Measurements from ENCODE around the gene B3GALT6. TPM values are rescaled to one million over a fixed set of nuclear protein-coding genes. Genes with fewer than 3 reads are reported as not detected.
"Not testable (repeated sequence)": the region's sequence is repeated elsewhere in the genome, so short reads cannot be mapped to it uniquely, and the experiment has no call there.

Gene B3GALT6
- total RNA-seq, 1 experiment from 2014 or later = 24.6 TPM

DNA sequence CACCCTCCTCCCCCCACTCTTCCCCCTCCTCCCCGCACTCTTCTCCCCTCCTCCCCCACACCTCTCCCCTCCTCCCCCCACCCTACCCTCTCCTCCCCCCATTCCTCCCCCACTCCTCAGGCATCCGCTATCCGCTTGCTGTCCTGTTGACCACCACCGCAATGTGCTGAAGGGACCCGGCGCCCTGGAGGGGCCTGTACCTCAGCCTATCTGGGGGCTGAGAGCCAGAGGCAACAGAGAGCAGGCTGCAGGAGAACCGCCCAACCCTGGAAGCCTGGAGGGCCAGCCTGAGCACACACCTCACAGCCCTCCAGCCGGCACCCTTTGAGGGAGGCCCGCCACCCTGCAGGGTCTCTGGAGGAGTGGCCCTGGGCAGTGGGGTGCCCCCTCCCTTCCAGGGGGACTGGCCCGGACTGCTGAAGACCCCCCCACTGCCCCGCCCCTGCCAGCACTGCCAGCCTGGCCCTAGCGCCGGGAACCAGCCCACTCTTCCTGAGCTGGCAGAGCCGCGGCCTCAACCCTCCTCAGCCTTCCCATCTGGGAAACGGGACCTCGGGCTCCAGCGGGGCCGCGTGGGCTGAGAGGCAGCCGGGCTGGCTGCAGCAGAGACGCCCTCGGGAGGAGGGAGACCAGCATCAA, 13.3 kb downstream of the B3GALT6 start:
- intact Hi-C loops (cut with micrococcal nuclease) = no loop called here
- ChIA-PET POLR2A (interaction anchor here (0.6 kb wide), 1 partner anchor 22 kb away, joined by 4 read pairs; no protein-coding TSS in a partner anchor), CTCF (no interaction called here)

GRCh38 chr1:1245817-1246576, 14.0 kb downstream of the B3GALT6 start:
- no TSS peak for BruUV-seq (replicated peaks)
- intact Hi-C loops (cut with micrococcal nuclease) = no loop called here
- no peaks in the 10 kb centered on the region for H3K9me3 Mint-ChIP-seq (ENCODE audit: unreplicated experiment)
- ChIA-PET CTCF (no interaction called here), POLR2A (interaction anchor here (0.6 kb wide), 1 partner anchor 22 kb away, joined by 4 read pairs; no protein-coding TSS in a partner anchor)
- no peak for TF ChIP-seq CTCF (IDR thresholded peaks at IDR 0.05; ENCODE audit: unreplicated experiment)
- H3K27me3 Mint-ChIP-seq (ENCODE audit: insufficient read depth, unreplicated experiment) = no peaks in the 10 kb centered on the region
- H3K27ac Mint-ChIP-seq (ENCODE audit: low read depth, unreplicated experiment) = no peak overlapping the region
- peaks cover 3% of the 10 kb centered on the region for H3K4me1 Mint-ChIP-seq (ENCODE audit: insufficient read depth, unreplicated experiment)
- no peaks in the 10 kb centered on the region for H3K36me3 Mint-ChIP-seq (ENCODE audit: insufficient read depth, unreplicated experiment)
- DNase-seq (ENCODE audit: unreplicated experiment) = no peak
- no peak overlapping the region for H3K4me3 Mint-ChIP-seq (ENCODE audit: unreplicated experiment)

More for the DNA sequence above, 13.3 kb downstream of the B3GALT6 start:
- Mint-ChIP-seq H3K27ac (ENCODE audit: low read depth, unreplicated experiment) (no peak overlapping the region), H3K27me3 (ENCODE audit: insufficient read depth, unreplicated experiment) (no peaks in the 10 kb centered on the region), H3K36me3 (ENCODE audit: insufficient read depth, unreplicated experiment) (no peaks in the 10 kb centered on the region), H3K4me3 (ENCODE audit: unreplicated experiment) (no peak overlapping the region), H3K9me3 (ENCODE audit: unreplicated experiment) (no peaks in the 10 kb centered on the region), H3K4me1 (ENCODE audit: insufficient read depth, unreplicated experiment) (no peaks in the 10 kb centered on the region)
- DNase-seq (ENCODE audit: unreplicated experiment) = no peak
- no TSS peak for BruUV-seq (replicated peaks)
- no peak for TF ChIP-seq CTCF (IDR thresholded peaks at IDR 0.05; ENCODE audit: unreplicated experiment)

GRCh38 chr1:1246577-1247340, 14.7 kb downstream of the B3GALT6 start, which contains the start of gene C1QTNF12:
TSS of gene C1QTNF12 (minus strand) at chr1:1246722. CDS start at chr1:1246690, 32 bp downstream.
- CTCF ChIA-PET = no interaction called here
- no peak for DNase-seq (ENCODE audit: unreplicated experiment)
- no peaks in the 10 kb centered on the region for H3K9me3 Mint-ChIP-seq (ENCODE audit: unreplicated experiment)
- no TSS peak for BruUV-seq (replicated peaks)
- H3K4me1 Mint-ChIP-seq (ENCODE audit: insufficient read depth, unreplicated experiment) = peaks cover 6% of the 10 kb centered on the region
- no peak within 1 kb of the TSS for H3K27ac Mint-ChIP-seq (ENCODE audit: low read depth, unreplicated experiment)
- H3K36me3 Mint-ChIP-seq (ENCODE audit: insufficient read depth, unreplicated experiment) = peaks cover 1% of the 10 kb centered on the region
- intact Hi-C loops (cut with micrococcal nuclease) = no loop called here
- TF ChIP-seq CTCF (IDR thresholded peaks at IDR 0.05; ENCODE audit: unreplicated experiment) = no peak
- H3K4me3 Mint-ChIP-seq (ENCODE audit: unreplicated experiment) = no peak within 1 kb of the TSS
- no peaks in the 10 kb centered on the region for H3K27me3 Mint-ChIP-seq (ENCODE audit: insufficient read depth, unreplicated experiment)
- POLR2A ChIA-PET = no interaction called here

GRCh38 chr1:1247341-1247913, 15.4 kb downstream of the B3GALT6 start:
- Mint-ChIP-seq H3K27ac (ENCODE audit: low read depth, unreplicated experiment) (no peak overlapping the region), H3K27me3 (ENCODE audit: insufficient read depth, unreplicated experiment) (no peaks in the 10 kb centered on the region), H3K36me3 (ENCODE audit: insufficient read depth, unreplicated experiment) (peaks cover 8% of the 10 kb centered on the region), H3K9me3 (ENCODE audit: unreplicated experiment) (no peaks in the 10 kb centered on the region), H3K4me1 (ENCODE audit: insufficient read depth, unreplicated experiment) (peaks cover 6% of the 10 kb centered on the region), H3K4me3 (ENCODE audit: unreplicated experiment) (no peak overlapping the region)
- DNase-seq (ENCODE audit: unreplicated experiment) = no peak
- intact Hi-C loops (cut with micrococcal nuclease) = no loop called here
- TF ChIP-seq CTCF (IDR thresholded peaks at IDR 0.05; ENCODE audit: unreplicated experiment) = no peak
- POLR2A ChIA-PET = no interaction called here
- CTCF ChIA-PET = no interaction called here
- BruUV-seq (replicated peaks) = no TSS peak

DNA sequence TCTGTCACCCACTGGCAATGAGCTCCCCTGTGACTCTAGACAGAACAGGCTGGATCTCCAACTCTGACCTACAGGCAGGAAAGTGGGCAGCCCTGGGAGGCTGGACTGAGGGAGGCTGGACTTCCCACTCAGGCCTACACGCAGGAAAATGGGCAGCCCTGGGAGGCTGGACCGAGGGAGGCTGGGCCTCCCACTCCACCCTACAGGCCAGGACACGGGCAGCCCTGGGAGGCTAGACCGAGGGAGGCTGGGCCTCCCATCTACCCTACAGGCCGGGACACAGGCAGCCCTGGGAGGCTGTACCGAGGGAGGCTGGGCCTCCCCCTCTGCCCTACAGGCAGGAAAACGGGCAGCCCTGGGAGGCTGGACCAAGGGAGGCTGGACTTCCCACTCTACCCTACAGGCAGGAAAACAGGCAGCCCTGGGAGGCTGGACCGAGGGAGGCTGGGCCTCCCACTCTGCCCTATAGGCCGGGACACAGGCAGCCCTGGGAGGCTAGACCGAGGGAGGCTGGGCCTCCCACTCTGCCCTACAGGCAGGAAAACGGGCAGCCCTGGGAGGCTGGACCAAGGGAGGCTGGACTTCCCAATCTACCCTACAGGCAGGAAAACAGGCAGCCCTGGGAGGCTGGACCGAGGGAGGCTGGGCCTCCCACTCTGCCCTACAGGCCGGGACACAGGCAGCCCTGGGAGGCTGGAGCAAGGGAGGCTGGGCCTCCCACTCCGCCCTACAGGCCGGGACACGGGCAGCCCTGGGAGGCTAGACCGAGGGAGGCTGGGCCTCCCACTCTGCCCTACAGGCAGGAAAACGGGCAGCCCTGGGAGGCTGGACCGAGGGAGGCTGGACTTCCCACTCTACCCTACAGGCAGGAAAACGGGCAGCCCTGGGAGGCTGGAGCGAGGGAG, 16.2 kb downstream of the B3GALT6 start:
- H3K27ac Mint-ChIP-seq (ENCODE audit: low read depth, unreplicated experiment); intact Hi-C loops (cut with micrococcal nuclease); H3K27me3 Mint-ChIP-seq (ENCODE audit: insufficient read depth, unreplicated experiment); BruUV-seq (replicated peaks); POLR2A ChIA-PET; CTCF ChIA-PET; H3K4me1 Mint-ChIP-seq (ENCODE audit: insufficient read depth, unreplicated experiment); H3K4me3 Mint-ChIP-seq (ENCODE audit: unreplicated experiment); DNase-seq (ENCODE audit: unreplicated experiment); H3K9me3 Mint-ChIP-seq (ENCODE audit: unreplicated experiment): not testable (repeated sequence)
- peaks cover 14% of the 10 kb centered on the region for H3K36me3 Mint-ChIP-seq (ENCODE audit: insufficient read depth, unreplicated experiment)
